CD4-positive, alpha-beta T cell (primary cell): ENCODE data around the gene ENOX1. TPM values are rescaled to one million over a fixed set of nuclear protein-coding genes. Genes with fewer than 3 reads are reported as not detected.

Experiments
- ATAC-seq: fragments of 200-7000 bp; cut with Tn5 transposase; one replicate; pipeline ENCODE4 v1.10.0; 2022; ENCODE audit warnings: mild to moderate bottlenecking; ENCODE audit not compliant: poor library complexity
- CTCF ChIA-PET: fragments of 350-600 bp; sonication (Branson Sonifier 250); formaldehyde crosslinking; loops from one replicate; lab custom pipeline; 2021; ENCODE audit warnings: antibody characterized with exemption, inconsistent platforms; lab: Charles Lee
- POLR2A ChIA-PET: fragments of 350-600 bp; sonication (Branson Sonifier 250); formaldehyde crosslinking; loops from one replicate; lab custom pipeline; 2021; ENCODE audit warnings: antibody characterized with exemption, inconsistent platforms; lab: Charles Lee
- DNase-seq, 14 experiments: peaks; one replicate each; pipeline ENCODE4 v3.0.0-alpha.2; 2013 to 2020; ENCODE audit warnings: mixed read lengths in 2 of 14
- H3K27ac ChIP-seq, 2 donors: one replicate each; pipeline versions ENCODE4 v1.5.1 to v1.7.0; 2013; ENCODE audit warnings: low read length in 2 of 2, low read depth in 1 of 2, mild to moderate bottlenecking in 1 of 2
- H3K27me3 ChIP-seq, 2 experiments: 1 replicate in 1 of 2; 2 replicates in 1 of 2; pipeline versions ENCODE4 v1.6.1 to v1.7.0; 2013; ENCODE audit warnings: low read length in 2 of 2, control low read depth in 1 of 2, mild to moderate bottlenecking in 1 of 2, moderate library complexity in 1 of 2; ENCODE audit not compliant: insufficient read depth in 2 of 2, control insufficient read depth in 1 of 2
- H3K36me3 ChIP-seq: one replicate; pipeline ENCODE4 v1.6.1; 2013; ENCODE audit warnings: low read length, control low read depth; ENCODE audit not compliant: insufficient read depth
- H3K4me1 ChIP-seq: one replicate; pipeline ENCODE4 v1.6.1; 2013; ENCODE audit warnings: low read length, control low read depth; ENCODE audit not compliant: insufficient read depth
- H3K4me3 ChIP-seq: one replicate; pipeline ENCODE4 v1.5.1; 2013; ENCODE audit warnings: mild to moderate bottlenecking, low read length, moderate library complexity
- H3K9me3 ChIP-seq, 2 experiments: 1 replicate in 1 of 2; 2 replicates in 1 of 2; pipeline versions ENCODE4 v1.6.1 to v1.7.0; 2013; ENCODE audit warnings: low read length in 2 of 2, mild to moderate bottlenecking in 2 of 2, control low read depth in 1 of 2, moderate library complexity in 1 of 2; ENCODE audit not compliant: control insufficient read depth in 1 of 2, insufficient read depth in 1 of 2
- H3K27ac Mint-ChIP-seq: one replicate; pipeline ENCODE4 v1.8.0; 2020; ENCODE audit warnings: mixed read lengths
- H3K27me3 Mint-ChIP-seq: one replicate; pipeline ENCODE4 v1.8.0; 2021; ENCODE audit warnings: mixed read lengths
- H3K36me3 Mint-ChIP-seq: one replicate; pipeline ENCODE4 v1.8.0; 2021; ENCODE audit warnings: low read depth, mixed read lengths
- H3K4me1 Mint-ChIP-seq: one replicate; pipeline ENCODE4 v1.8.0; 2021; ENCODE audit warnings: low read depth, mixed read lengths
- H3K4me3 Mint-ChIP-seq: one replicate; pipeline ENCODE4 v1.8.0; 2020; ENCODE audit warnings: mild to moderate bottlenecking, mixed read lengths
- H3K9me3 Mint-ChIP-seq: one replicate; pipeline ENCODE4 v1.8.0; 2020; ENCODE audit warnings: mixed read lengths
- CTCF ChIP-seq: fragments of 200-600 bp; IDR thresholded peaks from one replicate; pipeline ENCODE4 v1.8.0; 2022; ENCODE audit warnings: antibody characterized with exemption, mild to moderate bottlenecking
- intact Hi-C, 2 experiments: fragments of 100-400 bp; cut with DNase I in 1 of 2; cut with micrococcal nuclease in 1 of 2; formaldehyde crosslinking; loops; one replicate each; pipeline versions ENCODE4 v1.15.1 to v1.9.0; 2023 to 2025; cut with DNase I, micrococcal nuclease
- total RNA-seq, 174 experiments: library from RNA in 2 of 174; stranded (reverse) in 2 of 174; gene quantifications; one replicate each; pipeline ENCODE4 v1.2.3 and lab custom pipeline; 2021 to 2026

ENOX1 gene
- total RNA-seq, 2 experiments from 2014 or later = not detected

GRCh38 chr13:43698009-43698408 is 88.8 kb downstream of the ENOX1 start:
- H3K4me1 ChIP-seq = no peaks in the 10 kb centered on the region
- H3K4me1 Mint-ChIP-seq = no peaks in the 10 kb centered on the region
- H3K27me3 Mint-ChIP-seq = peaks cover 14% of the 10 kb centered on the region
- ChIA-PET CTCF (interaction anchor here (1.3 kb wide), 1 partner anchor 129 kb away, joined by 3 read pairs; no protein-coding TSS in a partner anchor), POLR2A (no interaction called here)
- H3K36me3 Mint-ChIP-seq = no peaks in the 10 kb centered on the region
- H3K4me3 ChIP-seq = no peak overlapping the region
- no peaks in the 10 kb centered on the region for H3K36me3 ChIP-seq
- DNase-seq (no peak), ATAC-seq (no peak)
- no peak overlapping the region for H3K4me3 Mint-ChIP-seq
- H3K27me3 ChIP-seq = no peaks in the 10 kb centered on the region
- no peaks in the 10 kb centered on the region for H3K9me3 Mint-ChIP-seq
- no peaks in the 10 kb centered on the region for H3K9me3 ChIP-seq
- TF ChIP-seq CTCF = no peak
- intact Hi-C loops = no loop called here
- no peak overlapping the region for H3K27ac Mint-ChIP-seq
- no peak overlapping the region for H3K27ac ChIP-seq

GRCh38 chr13:43697323-43697722 is 89.4 kb downstream of the ENOX1 start:
- Mint-ChIP-seq H3K4me1 (no peaks in the 10 kb centered on the region), H3K27me3 (peaks cover 12% of the 10 kb centered on the region), H3K4me3 (no peak overlapping the region), H3K36me3 (no peaks in the 10 kb centered on the region), H3K27ac (no peak overlapping the region), H3K9me3 (no peaks in the 10 kb centered on the region)
- Histone ChIP-seq H3K27ac (no peak overlapping the region), H3K4me1 (no peaks in the 10 kb centered on the region), H3K27me3 (no peaks in the 10 kb centered on the region), H3K36me3 (no peaks in the 10 kb centered on the region), H3K9me3 (no peaks in the 10 kb centered on the region), H3K4me3 (no peak overlapping the region)
- ATAC-seq (no peak), DNase-seq (no peak)
- ChIA-PET CTCF (no interaction called here), POLR2A (no interaction called here)
- no peak for TF ChIP-seq CTCF
- intact Hi-C loops = no loop called here

- Mint-ChIP-seq H3K4me3 (no peak overlapping the region), H3K27ac (no peak overlapping the region), H3K9me3 (no peaks in the 10 kb centered on the region), H3K4me1 (no peaks in the 10 kb centered on the region), H3K27me3 (peaks cover 3% of the 10 kb centered on the region), H3K36me3 (no peaks in the 10 kb centered on the region)
- Histone ChIP-seq H3K36me3 (no peaks in the 10 kb centered on the region), H3K4me1 (no peaks in the 10 kb centered on the region), H3K9me3 (no peaks in the 10 kb centered on the region), H3K4me3 (no peak overlapping the region), H3K27me3 (no peaks in the 10 kb centered on the region), H3K27ac (no peak overlapping the region)
- TF ChIP-seq CTCF = no peak
- intact Hi-C loops = no loop called here
- ChIA-PET CTCF (interaction anchor here (1.1 kb wide), 1 partner anchor 8 kb away, joined by 3 read pairs; no protein-coding TSS in a partner anchor), POLR2A (no interaction called here)
- DNase-seq (no peak), ATAC-seq (no peak)
Observed at GRCh38 chr13:43694146-43694664, 92.6 kb downstream of the ENOX1 start.
